ENCODE data around the gene FOXQ1. TPM values are rescaled to one million over a fixed set of nuclear protein-coding genes. Genes with fewer than 3 reads are reported as not detected.

The FOXQ1 gene
- total RNA-seq, 1 donor from 2014 or later = 3.4 TPM

- Histone ChIP-seq H3K36me3 (ENCODE audit: control insufficient read depth, insufficient read depth, low read length) (no peaks in the 10 kb centered on the region), H3K27me3 (ENCODE audit: control insufficient read depth, insufficient read depth, low read length) (no peaks in the 10 kb centered on the region), H3K4me3 (ENCODE audit: low read depth, low read length) (peak overlapping the region; percentile 81)
- no peak for TF ChIP-seq CTCF (IDR thresholded peaks at IDR 0.05; ENCODE audit: insufficient read depth, low read length, severe bottlenecking)
- DNase-seq (ENCODE audit: low read depth) (no peak), FAIRE-seq (no peak)
Observed at GRCh38 chr6:1312203-1312472, 240 bp downstream of the FOXQ1 start.

- Histone ChIP-seq H3K36me3 (ENCODE audit: control insufficient read depth, insufficient read depth, low read length) (no peaks in the 10 kb centered on the region), H3K4me3 (ENCODE audit: low read depth, low read length) (peak overlapping the region; percentile 81), H3K27me3 (ENCODE audit: control insufficient read depth, insufficient read depth, low read length) (no peaks in the 10 kb centered on the region)
- TF ChIP-seq CTCF (IDR thresholded peaks at IDR 0.05; ENCODE audit: insufficient read depth, low read length, severe bottlenecking) = no peak
- FAIRE-seq (no peak), DNase-seq (ENCODE audit: low read depth) (no peak)
Observed at GRCh38 chr6:1312473-1313367, 822 bp downstream of the FOXQ1 start.

- DNase-seq (ENCODE audit: low read depth) (no peak), FAIRE-seq (no peak)
- Histone ChIP-seq H3K4me3 (ENCODE audit: low read depth, low read length) (peak overlapping the region; percentile 81), H3K36me3 (ENCODE audit: control insufficient read depth, insufficient read depth, low read length) (no peaks in the 10 kb centered on the region), H3K27me3 (ENCODE audit: control insufficient read depth, insufficient read depth, low read length) (no peaks in the 10 kb centered on the region)
- TF ChIP-seq CTCF (IDR thresholded peaks at IDR 0.05; ENCODE audit: insufficient read depth, low read length, severe bottlenecking) = no peak
Observed at GRCh38 chr6:1313384-1313766, 1.5 kb downstream of the FOXQ1 start.

GRCh38 chr6:1313767-1314503 is 2.0 kb downstream of the FOXQ1 start:
- FAIRE-seq (no peak), DNase-seq (ENCODE audit: low read depth) (peak; percentile 29)
- H3K36me3 ChIP-seq (ENCODE audit: control insufficient read depth, insufficient read depth, low read length) = no peaks in the 10 kb centered on the region
- H3K27me3 ChIP-seq (ENCODE audit: control insufficient read depth, insufficient read depth, low read length) = no peaks in the 10 kb centered on the region
- TF ChIP-seq CTCF (IDR thresholded peaks at IDR 0.05; ENCODE audit: insufficient read depth, low read length, severe bottlenecking) = peak; percentile 55
- peak overlapping the region; percentile 81 for H3K4me3 ChIP-seq (ENCODE audit: low read depth, low read length)

- H3K4me3 ChIP-seq (ENCODE audit: low read depth, low read length) = peak overlapping the region; percentile 81
- no peaks in the 10 kb centered on the region for H3K27me3 ChIP-seq (ENCODE audit: control insufficient read depth, insufficient read depth, low read length)
- no peaks in the 10 kb centered on the region for H3K36me3 ChIP-seq (ENCODE audit: control insufficient read depth, insufficient read depth, low read length)
- no peak for TF ChIP-seq CTCF (IDR thresholded peaks at IDR 0.05; ENCODE audit: insufficient read depth, low read length, severe bottlenecking)
- DNase-seq (ENCODE audit: low read depth) (no peak), FAIRE-seq (no peak)
Observed at GRCh38 chr6:1314617-1315016, 2.7 kb downstream of the FOXQ1 start.
